ENCODE results near the gene AFDN. TPM values are rescaled to one million over a fixed set of nuclear protein-coding genes. Genes with fewer than 3 reads are reported as not detected.

Gene AFDN
- total and polyA plus RNA-seq, 2 of the 8 experiments (the other 6 are each of a cell fraction or from before 2014, with no cell fraction given), result 53.4 to 192 TPM

GRCh38 chr6:168021581-168021980 is 194.9 kb downstream of the AFDN start (continued):
- TF ChIP-seq KDM1A (IDR thresholded peaks at IDR 0.05; ENCODE audit: borderline replicate concordance, low read length), result no peak

Other genes with a start within 250 kb of the AFDN start
- gene KIF25, start 170.8 kb downstream of the AFDN start, total RNA-seq (2021; fragmentation: NEBNext Ultra II Directional; extraction: Animal tissue kit (Norgen Biotek cat#: 25700)), result 2.0 and 2.3 TPM in 2 replicates
- 1.5 and 2.5 TPM in 2 replicates for gene KIF25, start 170.8 kb downstream of the AFDN start, polyA plus RNA-seq (2011; rRNA removed)

Measured in H1 (cell line).